ENCODE measurements around the gene WWOX. TPM values are rescaled to one million over a fixed set of nuclear protein-coding genes. Genes with fewer than 3 reads are reported as not detected.

The WWOX gene
- polyA plus RNA-seq, 1 donor (not counting 4 experiments of a cell fraction or from before 2014, with no cell fraction given): 5.1 TPM

- H3K79me2 ChIP-seq (ENCODE audit: control insufficient read depth, insufficient read depth, low read length): no peaks in the 10 kb centered on the region
- H3K9me3 ChIP-seq (ENCODE audit: control insufficient read depth, low read depth, low read length): no peaks in the 10 kb centered on the region
- no peak overlapping the region for H3K4me3 ChIP-seq (ENCODE audit: control insufficient read depth in 2 of 3, extremely low read depth in 1 of 3, insufficient read depth in 2 of 3, low read depth in 1 of 3, low read length in 3 of 3)
- dilution Hi-C loops (cut with MboI; ENCODE audit: extremely low pct_ligation_motif_present, low sequenced_read_pairs): no loop called here
- no peak for FAIRE-seq
- H3K9ac ChIP-seq (ENCODE audit: control insufficient read depth, extremely low read depth, insufficient read depth, low read length): no peak overlapping the region
- H4K20me1 ChIP-seq (ENCODE audit: control insufficient read depth, extremely low read depth, insufficient read depth, low read length): no peaks in the 10 kb centered on the region
- no peak overlapping the region for H3K27ac ChIP-seq (ENCODE audit: control insufficient read depth, insufficient read depth, low read length)
- H3K4me1 ChIP-seq (ENCODE audit: control insufficient read depth, extremely low read depth, insufficient read depth, low read length): no peaks in the 10 kb centered on the region
- no peak for DNase-seq (ENCODE audit: low read depth, low spot score)
- no peaks in the 10 kb centered on the region for H3K9me1 ChIP-seq (ENCODE audit: control insufficient read depth, extremely low read depth, insufficient read depth, low read length)
- no peaks in the 10 kb centered on the region for H3K36me3 ChIP-seq (ENCODE audit: control insufficient read depth in 2 of 2, extremely low read depth in 1 of 2, insufficient read depth in 2 of 2, low read length in 2 of 2)
- H3K27me3 ChIP-seq (ENCODE audit: control insufficient read depth, extremely low read depth, insufficient read depth, low read length): no peaks in the 10 kb centered on the region
- no peak overlapping the region for H2AFZ ChIP-seq (ENCODE audit: control insufficient read depth, low read length)
- TF ChIP-seq CTCF (optimal IDR thresholded peaks at IDR 0.05 in 1 of 3, IDR thresholded peaks at IDR 0.05 in 1 of 3, conservative IDR thresholded peaks at IDR 0.05 in 1 of 3; ENCODE audit: extremely low read depth in 1 of 3, insufficient read depth in 2 of 3, low read length in 3 of 3) (no peak), EZH2 (IDR thresholded peaks at IDR 0.05; ENCODE audit: low read length) (no peak)
- H3K4me2 ChIP-seq (ENCODE audit: control insufficient read depth, extremely low read depth, insufficient read depth, low read depth, low read length): no peak overlapping the region
Measured at GRCh38 chr16:78300469-78300868, 201.0 kb downstream of the WWOX start.

DNA sequence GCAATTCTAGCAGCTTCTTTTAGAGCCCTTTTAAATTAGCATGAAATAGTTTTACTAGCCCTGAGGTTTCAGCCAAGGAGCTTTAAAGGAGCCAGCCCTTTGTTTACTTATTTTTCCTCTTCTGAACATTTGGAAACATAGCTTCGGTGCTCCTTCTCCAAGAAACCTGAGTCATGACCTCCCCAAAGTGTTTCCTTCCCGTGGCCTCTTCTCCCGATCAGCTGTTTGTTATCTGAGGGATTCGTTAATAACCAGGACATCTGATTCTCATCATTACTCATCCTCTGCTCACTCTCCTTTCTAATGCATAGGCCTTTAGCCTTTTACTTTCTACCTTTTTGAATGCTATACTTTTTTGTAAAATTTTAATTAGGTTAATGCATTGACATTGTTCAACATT is 204.5 kb downstream of the WWOX start:
- Histone ChIP-seq H3K4me1 (ENCODE audit: control insufficient read depth, extremely low read depth, insufficient read depth, low read length) (peaks cover 6% of the 10 kb centered on the region), H3K36me3 (ENCODE audit: control insufficient read depth in 2 of 2, extremely low read depth in 1 of 2, insufficient read depth in 2 of 2, low read length in 2 of 2) (no peaks in the 10 kb centered on the region), H3K9ac (ENCODE audit: control insufficient read depth, extremely low read depth, insufficient read depth, low read length) (no peak overlapping the region), H3K27me3 (ENCODE audit: control insufficient read depth, extremely low read depth, insufficient read depth, low read length) (no peaks in the 10 kb centered on the region), H4K20me1 (ENCODE audit: control insufficient read depth, extremely low read depth, insufficient read depth, low read length) (no peaks in the 10 kb centered on the region), H3K27ac (ENCODE audit: control insufficient read depth, insufficient read depth, low read length) (no peak overlapping the region), H3K79me2 (ENCODE audit: control insufficient read depth, insufficient read depth, low read length) (no peaks in the 10 kb centered on the region), H3K9me1 (ENCODE audit: control insufficient read depth, extremely low read depth, insufficient read depth, low read length) (no peaks in the 10 kb centered on the region), H3K9me3 (ENCODE audit: control insufficient read depth, low read depth, low read length) (no peaks in the 10 kb centered on the region), H3K4me2 (ENCODE audit: control insufficient read depth, extremely low read depth, insufficient read depth, low read depth, low read length) (no peak overlapping the region), H2AFZ (ENCODE audit: control insufficient read depth, low read length) (no peak overlapping the region), H3K4me3 (ENCODE audit: control insufficient read depth in 2 of 3, extremely low read depth in 1 of 3, insufficient read depth in 2 of 3, low read depth in 1 of 3, low read length in 3 of 3) (no peak overlapping the region)
- dilution Hi-C loops (cut with MboI; ENCODE audit: extremely low pct_ligation_motif_present, low sequenced_read_pairs): no loop called here
- no peak for DNase-seq (ENCODE audit: low read depth, low spot score)
- no peak for TF ChIP-seq CTCF (optimal IDR thresholded peaks at IDR 0.05 in 1 of 3, IDR thresholded peaks at IDR 0.05 in 1 of 3, conservative IDR thresholded peaks at IDR 0.05 in 1 of 3; ENCODE audit: extremely low read depth in 1 of 3, insufficient read depth in 2 of 3, low read length in 3 of 3)
- no peak for TF ChIP-seq EZH2 (IDR thresholded peaks at IDR 0.05; ENCODE audit: low read length)
- no peak for FAIRE-seq

All from keratinocyte (primary cell).